ENCODE results near the gene MAGOH. TPM values are rescaled to one million over a fixed set of nuclear protein-coding genes. Genes with fewer than 3 reads are reported as not detected.
A peak's percentile ranks its signal among the peaks of the same experiment; 100 is the strongest.

Gene MAGOH
- total RNA-seq, 1 experiment from 2014 or later, result 48.9 TPM

GRCh38 chr1:53182111-53182593 is 56.2 kb downstream of the MAGOH start:
- Histone ChIP-seq H3K4me2 (ENCODE audit: low read length) (peak overlapping the region; percentile 8; the same call in 1 of the 2 replicates), H3K27me3 (ENCODE audit: low read length) (no peaks in the 10 kb centered on the region), H3F3A (ENCODE audit: low read length, unreplicated experiment) (no peaks in the 10 kb centered on the region), H3K36me3 (ENCODE audit: low read depth, low read length) (no peaks in the 10 kb centered on the region), H3K4me1 (ENCODE audit: insufficient read depth, low read length) (peaks cover 27% of the 10 kb centered on the region), H3K4me3 (ENCODE audit: low read length) (no peak overlapping the region), H3K27ac (ENCODE audit: low read length) (no peak overlapping the region), H2AFZ (ENCODE audit: low read length) (peak overlapping the region; percentile 35), H3K9ac (ENCODE audit: low read length) (no peak overlapping the region), H4K20me1 (ENCODE audit: low read length) (no peaks in the 10 kb centered on the region), H3K9me2 (replicated peaks; ENCODE audit: low read length) (no peaks in the 10 kb centered on the region), H3K9me3 (ENCODE audit: low read length) (no peaks in the 10 kb centered on the region), H3K79me2 (ENCODE audit: low read length) (no peaks in the 10 kb centered on the region)
- BruUV-seq (replicated peaks), result no TSS peak
- peak; percentile 95 for DNase-seq
- POLR2A ChIA-PET (ENCODE audit: unreplicated experiment), result interaction anchor here (0.6 kb wide), 1 partner anchor 834 kb away, joined by 3 read pairs; no protein-coding TSS in a partner anchor
- intact Hi-C loops (cut with micrococcal nuclease), result loop anchor here (2.0 to 10.0 kb wide), 2 partner anchors 167 to 481 kb away; no protein-coding TSS in a partner anchor
- TF ChIP-seq EZH2 (IDR thresholded peaks at IDR 0.05; ENCODE audit: low read length, unreplicated experiment) (no peak), EZH2phosphoT487 (IDR thresholded peaks at IDR 0.05; ENCODE audit: borderline replicate concordance, low read length) (no peak), CTCF (conservative IDR thresholded peaks at IDR 0.05; ENCODE audit: low read depth, low read length) (peak; percentile 95)
- peak; percentile 76 for ATAC-seq
- CTCF ChIA-PET, result no interaction called here

GRCh38 chr1:53180951-53181350 is 57.4 kb downstream of the MAGOH start:
- H3K79me2 ChIP-seq (ENCODE audit: low read length), result no peaks in the 10 kb centered on the region
- TF ChIP-seq EZH2phosphoT487 (IDR thresholded peaks at IDR 0.05; ENCODE audit: borderline replicate concordance, low read length) (no peak), CTCF (conservative IDR thresholded peaks at IDR 0.05; ENCODE audit: low read depth, low read length) (no peak), EZH2 (IDR thresholded peaks at IDR 0.05; ENCODE audit: low read length, unreplicated experiment) (no peak)
- H3K4me3 ChIP-seq (ENCODE audit: low read length), result no peak overlapping the region
- H3K4me2 ChIP-seq (ENCODE audit: low read length), result no peak overlapping the region
- no peaks in the 10 kb centered on the region for H3F3A ChIP-seq (ENCODE audit: low read length, unreplicated experiment)
- H3K27ac ChIP-seq (ENCODE audit: low read length), result no peak overlapping the region
- no peak overlapping the region for H3K9ac ChIP-seq (ENCODE audit: low read length)
- no peaks in the 10 kb centered on the region for H3K9me3 ChIP-seq (ENCODE audit: low read length)
- BruUV-seq (replicated peaks), result no TSS peak
- no peaks in the 10 kb centered on the region for H3K9me2 ChIP-seq (replicated peaks; ENCODE audit: low read length)
- no peaks in the 10 kb centered on the region for H3K27me3 ChIP-seq (ENCODE audit: low read length)
- intact Hi-C loops (cut with micrococcal nuclease), result loop anchor here (10.0 kb wide), 1 partner anchor 166 kb away; no protein-coding TSS in a partner anchor
- H2AFZ ChIP-seq (ENCODE audit: low read length), result no peak overlapping the region
- DNase-seq (no peak), ATAC-seq (no peak)
- H3K36me3 ChIP-seq (ENCODE audit: low read depth, low read length), result no peaks in the 10 kb centered on the region
- POLR2A ChIA-PET (ENCODE audit: unreplicated experiment), result no interaction called here
- H4K20me1 ChIP-seq (ENCODE audit: low read length), result no peaks in the 10 kb centered on the region
- CTCF ChIA-PET, result interaction anchor here (0.5 to 0.6 kb wide), 2 partner anchors 167 to 254 kb away, joined by 7 to 8 read pairs; partner anchors contain the start of gene SCP2
- peaks cover 31% of the 10 kb centered on the region for H3K4me1 ChIP-seq (ENCODE audit: insufficient read depth, low read length)

GRCh38 chr1:53180226-53180625 is 58.1 kb downstream of the MAGOH start:
- Histone ChIP-seq H3K4me1 (ENCODE audit: insufficient read depth, low read length) (peaks cover 35% of the 10 kb centered on the region), H3K4me2 (ENCODE audit: low read length) (no peak overlapping the region), H3K9me2 (replicated peaks; ENCODE audit: low read length) (no peaks in the 10 kb centered on the region), H3K4me3 (ENCODE audit: low read length) (no peak overlapping the region), H3K79me2 (ENCODE audit: low read length) (no peaks in the 10 kb centered on the region), H3F3A (ENCODE audit: low read length, unreplicated experiment) (no peaks in the 10 kb centered on the region), H3K27me3 (ENCODE audit: low read length) (no peaks in the 10 kb centered on the region), H3K36me3 (ENCODE audit: low read depth, low read length) (no peaks in the 10 kb centered on the region), H3K27ac (ENCODE audit: low read length) (no peak overlapping the region), H2AFZ (ENCODE audit: low read length) (no peak overlapping the region), H3K9ac (ENCODE audit: low read length) (no peak overlapping the region), H4K20me1 (ENCODE audit: low read length) (no peaks in the 10 kb centered on the region), H3K9me3 (ENCODE audit: low read length) (no peaks in the 10 kb centered on the region)
- DNase-seq (no peak), ATAC-seq (no peak)
- CTCF ChIA-PET, result no interaction called here
- TF ChIP-seq CTCF (conservative IDR thresholded peaks at IDR 0.05; ENCODE audit: low read depth, low read length) (no peak), EZH2phosphoT487 (IDR thresholded peaks at IDR 0.05; ENCODE audit: borderline replicate concordance, low read length) (no peak), EZH2 (IDR thresholded peaks at IDR 0.05; ENCODE audit: low read length, unreplicated experiment) (no peak)
- BruUV-seq (replicated peaks), result no TSS peak
- POLR2A ChIA-PET (ENCODE audit: unreplicated experiment), result no interaction called here
- intact Hi-C loops (cut with micrococcal nuclease), result loop anchor here (10.0 kb wide), 1 partner anchor 165 kb away; no protein-coding TSS in a partner anchor

All from PC-3 (cell line).